ENCODE results near the gene SLC43A2. TPM values are rescaled to one million over a fixed set of nuclear protein-coding genes. Genes with fewer than 3 reads are reported as not detected.

The SLC43A2 gene
- total and polyA plus RNA-seq, 2 donors (not counting 1 experiment from before 2014, with no cell fraction given), result 8.4 to 13.7 TPM

GRCh38 chr17:1590029-1590746, 38.4 kb downstream of the SLC43A2 start:
- H3K36me3 ChIP-seq (ENCODE audit: control insufficient read depth, insufficient read depth, low read length), result peaks cover 2% of the 10 kb centered on the region
- H3K9ac ChIP-seq (ENCODE audit: insufficient read depth, low read length), result no peak overlapping the region
- H3K4me3 ChIP-seq (replicated peaks in 1 of 4; ENCODE audit: control extremely low read depth in 1 of 4, insufficient read depth in 1 of 4, low read depth in 3 of 4, low read length in 4 of 4), result no peak overlapping the region
- TF ChIP-seq CTCF (conservative IDR thresholded peaks at IDR 0.05 in 1 of 2, IDR thresholded peaks at IDR 0.05 in 1 of 2; ENCODE audit: low read depth in 1 of 2, low read length in 2 of 2) (no peak), EZH2 (IDR thresholded peaks at IDR 0.05; ENCODE audit: low read length, missing control alignments) (no peak)
- H3K79me2 ChIP-seq (ENCODE audit: control insufficient read depth, insufficient read depth, low read length), result no peaks in the 10 kb centered on the region
- DNase-seq (ENCODE audit: low read depth in 2 of 2), result peak; percentile 78 to 88
- peak overlapping the region; percentile 61 for H3K4me2 ChIP-seq (ENCODE audit: extremely low read depth, insufficient read depth, low read length)
- peaks cover 9% of the 10 kb centered on the region for H3K4me1 ChIP-seq (ENCODE audit: control insufficient read depth, extremely low read depth, insufficient read depth, low read length)
- no peaks in the 10 kb centered on the region for H4K20me1 ChIP-seq (ENCODE audit: control insufficient read depth, extremely low read depth, insufficient read depth, low read length)
- H3K27ac ChIP-seq (ENCODE audit: insufficient read depth, low read length), result peak overlapping the region; percentile 49
- H3K27me3 ChIP-seq (ENCODE audit: control insufficient read depth, insufficient read depth, low read length), result no peaks in the 10 kb centered on the region
- H3K9me3 ChIP-seq (ENCODE audit: control insufficient read depth, insufficient read depth, low read depth, low read length), result no peaks in the 10 kb centered on the region
- no peak overlapping the region for H2AFZ ChIP-seq (ENCODE audit: low read length)

DNA sequence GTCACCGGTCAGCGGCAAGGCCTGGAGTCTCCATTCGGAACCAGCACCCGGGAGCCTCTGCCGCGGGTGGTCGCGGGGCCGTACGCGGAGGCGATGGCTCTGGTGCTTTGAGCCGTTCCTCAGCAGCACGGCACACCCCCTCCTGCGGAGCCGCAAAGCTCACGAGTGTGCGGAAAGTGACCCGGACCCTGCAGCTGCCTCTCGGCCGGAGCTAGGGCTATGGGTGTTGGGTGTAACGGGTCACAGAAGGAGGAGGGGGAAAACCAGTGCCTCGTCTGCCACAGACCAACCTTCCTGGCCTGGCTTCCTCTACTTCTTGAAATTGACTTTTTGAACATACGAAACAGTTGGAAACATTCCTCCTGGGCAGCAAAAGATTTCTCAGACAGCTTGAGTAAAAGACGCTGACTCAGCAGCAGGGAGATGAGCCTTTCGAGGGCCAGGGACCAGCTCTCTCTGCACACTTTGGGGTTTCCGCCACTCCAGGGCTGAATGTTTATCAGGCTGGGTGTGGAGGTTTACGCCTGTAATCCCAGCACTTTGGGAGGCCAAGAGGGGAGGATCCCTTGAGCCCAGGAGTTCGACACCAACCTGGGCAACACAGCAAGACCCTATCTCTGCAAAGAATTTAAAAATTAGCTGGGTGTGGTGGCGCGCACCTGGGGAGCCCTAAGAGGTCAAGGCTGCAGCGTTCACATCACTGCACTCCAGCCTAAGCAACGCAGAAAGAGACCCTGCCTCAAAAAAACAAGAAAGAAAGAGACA, 39.6 kb downstream of the SLC43A2 start:
- Histone ChIP-seq H3K4me1 (ENCODE audit: control insufficient read depth, extremely low read depth, insufficient read depth, low read length) (peaks cover 9% of the 10 kb centered on the region), H3K27ac (ENCODE audit: insufficient read depth, low read length) (no peak overlapping the region), H3K36me3 (ENCODE audit: control insufficient read depth, insufficient read depth, low read length) (peaks cover 2% of the 10 kb centered on the region), H3K79me2 (ENCODE audit: control insufficient read depth, insufficient read depth, low read length) (no peaks in the 10 kb centered on the region), H3K27me3 (ENCODE audit: control insufficient read depth, insufficient read depth, low read length) (no peaks in the 10 kb centered on the region), H3K4me3 (replicated peaks in 1 of 4; ENCODE audit: control extremely low read depth in 1 of 4, insufficient read depth in 1 of 4, low read depth in 3 of 4, low read length in 4 of 4) (no peak overlapping the region), H3K9me3 (ENCODE audit: control insufficient read depth, insufficient read depth, low read depth, low read length) (no peaks in the 10 kb centered on the region), H4K20me1 (ENCODE audit: control insufficient read depth, extremely low read depth, insufficient read depth, low read length) (no peaks in the 10 kb centered on the region), H2AFZ (ENCODE audit: low read length) (no peak overlapping the region), H3K4me2 (ENCODE audit: extremely low read depth, insufficient read depth, low read length) (no peak overlapping the region), H3K9ac (ENCODE audit: insufficient read depth, low read length) (no peak overlapping the region)
- no peak for TF ChIP-seq EZH2 (IDR thresholded peaks at IDR 0.05; ENCODE audit: low read length, missing control alignments)
- TF ChIP-seq CTCF (conservative IDR thresholded peaks at IDR 0.05 in 1 of 2, IDR thresholded peaks at IDR 0.05 in 1 of 2; ENCODE audit: low read depth in 1 of 2, low read length in 2 of 2), result no peak
- DNase-seq (ENCODE audit: low read depth in 2 of 2), result peak in 1 of 2 donors; percentile 37

GRCh38 chr17:1584167-1584566, 44.5 kb downstream of the SLC43A2 start:
- Histone ChIP-seq H3K9ac (ENCODE audit: insufficient read depth, low read length) (no peak overlapping the region), H3K4me2 (ENCODE audit: extremely low read depth, insufficient read depth, low read length) (no peak overlapping the region), H3K79me2 (ENCODE audit: control insufficient read depth, insufficient read depth, low read length) (no peaks in the 10 kb centered on the region), H3K36me3 (ENCODE audit: control insufficient read depth, insufficient read depth, low read length) (no peaks in the 10 kb centered on the region), H3K4me3 (replicated peaks in 1 of 4; ENCODE audit: control extremely low read depth in 1 of 4, insufficient read depth in 1 of 4, low read depth in 3 of 4, low read length in 4 of 4) (no peak overlapping the region), H3K27me3 (ENCODE audit: control insufficient read depth, insufficient read depth, low read length) (no peaks in the 10 kb centered on the region), H3K9me3 (ENCODE audit: control insufficient read depth, insufficient read depth, low read depth, low read length) (no peaks in the 10 kb centered on the region), H3K4me1 (ENCODE audit: control insufficient read depth, extremely low read depth, insufficient read depth, low read length) (no peaks in the 10 kb centered on the region), H3K27ac (ENCODE audit: insufficient read depth, low read length) (no peak overlapping the region), H2AFZ (ENCODE audit: low read length) (no peak overlapping the region), H4K20me1 (ENCODE audit: control insufficient read depth, extremely low read depth, insufficient read depth, low read length) (no peaks in the 10 kb centered on the region)
- TF ChIP-seq EZH2 (IDR thresholded peaks at IDR 0.05; ENCODE audit: low read length, missing control alignments), result no peak
- TF ChIP-seq CTCF (conservative IDR thresholded peaks at IDR 0.05 in 1 of 2, IDR thresholded peaks at IDR 0.05 in 1 of 2; ENCODE audit: low read depth in 1 of 2, low read length in 2 of 2), result no peak
- no peak for DNase-seq (ENCODE audit: low read depth in 2 of 2)
